Testis (tissue), 3 donors: Measurements from ENCODE around the gene CCDC15. TPM values are rescaled to one million over a fixed set of nuclear protein-coding genes. Genes with fewer than 3 reads are reported as not detected.
A peak's percentile ranks its signal among the peaks of the same experiment; 100 is the strongest.

Source experiments
- DNase-seq: peaks from one replicate; pipeline ENCODE4 v3.0.0-alpha.2; 2019
- H3K27ac ChIP-seq, 2 donors: fragments of 200-600 bp; sonication (generic); one replicate each; pipeline ENCODE4 v1.5.1; 2019
- H3K27me3 ChIP-seq: fragments of 200-600 bp; sonication (generic); one replicate; pipeline ENCODE4 v1.5.1; 2019
- H3K36me3 ChIP-seq: fragments of 200-600 bp; sonication (generic); one replicate; pipeline ENCODE4 v1.5.1; 2017; ENCODE audit warnings: low read depth; ENCODE audit errors: missing control alignments
- H3K4me1 ChIP-seq: fragments of 200-600 bp; sonication (generic); one replicate; pipeline ENCODE4 v1.5.1; 2019
- H3K4me3 ChIP-seq, 2 donors: fragments of 200-600 bp; sonication (generic); one replicate each; pipeline ENCODE4 v1.5.1; 2017 to 2019
- H3K9me3 ChIP-seq: fragments of 200-600 bp; sonication (generic); one replicate; pipeline ENCODE4 v1.5.1; 2017
- POLR2A ChIP-seq: fragments of 450-650 bp; IDR thresholded peaks from one replicate; pipeline ENCODE4 v1.6.1; 2017; ENCODE audit warnings: antibody characterized with exemption, mild to moderate bottlenecking, moderate library complexity
- WGBS, 2 donors: methylation state at CpG; one replicate each; pipeline ENCODE4 v1.1.5; 2018; 5-methylcytosine and 5-hydroxymethylcytosine counted together
- intact Hi-C: fragments of 100-400 bp; cut with DNase I; formaldehyde crosslinking; loops from one replicate; pipeline ENCODE4 v1.15.1; 2023; ENCODE audit warnings: low total_unique reads
- polyA plus RNA-seq: library from polyadenylated mRNA; stranded (reverse); fragments of 350-450 nt; fragmentation: Illumina TruSeq; extraction: RNeasy Lipid Tissue Mini Kit (QIAGEN cat#74804); gene quantifications from one replicate; pipeline ENCODE4 v1.2.3, GENCODE V29; 2014; ENCODE audit warnings: low read depth, low replicate concordance; ENCODE audit not compliant: insufficient read depth
- total RNA-seq, 2 donors: library from RNA; depleted of rRNA; stranded (reverse); fragments of >200 nt; gene quantifications; one replicate each; pipeline ENCODE4 v1.2.3, GENCODE V29; 2016
- TF ChIP-seq, protein P1 (sequence below), 3 experiments: fragments of 450-650 bp in 2 of 3; fragments of 200-600 bp in 1 of 3; sonication (generic) in 1 of 3; IDR thresholded peaks; one replicate each; pipeline ENCODE4 v1.5.1; 2016 to 2019; ENCODE audit warnings: antibody characterized with exemption in 3 of 3, mild to moderate bottlenecking in 2 of 3, moderate library complexity in 1 of 3

Gene CCDC15
- total and polyA plus RNA-seq, 3 donors from 2014 or later, result 8.0 to 15.1 (median 14.9) TPM

DNA sequence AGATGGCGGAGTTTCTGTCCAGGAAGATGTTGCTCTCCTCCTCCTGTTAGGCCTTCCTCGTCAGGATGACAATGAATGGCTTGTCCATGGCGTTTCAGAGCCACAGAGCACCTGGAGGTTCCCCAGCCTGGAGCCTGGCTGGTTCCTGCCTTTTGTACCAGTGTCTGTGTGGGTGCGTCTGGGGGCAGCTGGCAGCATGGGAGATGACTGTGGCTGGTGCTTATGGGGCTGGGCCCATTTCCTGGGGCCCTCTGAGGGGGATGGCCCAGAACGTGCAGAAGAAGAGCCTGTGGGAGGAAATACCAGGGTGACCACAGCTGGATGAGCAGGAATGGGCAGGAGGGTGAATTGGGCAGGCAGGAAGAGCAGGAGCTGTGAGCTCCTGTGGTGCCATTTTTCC is 115.8 kb downstream of the CCDC15 start:
- 73 to 84% methylated on average over 5 of the region's 5 CpGs for WGBS, 2 donors
- TF ChIP-seq POLR2A, result no peak
- TF ChIP-seq, protein P1, sequence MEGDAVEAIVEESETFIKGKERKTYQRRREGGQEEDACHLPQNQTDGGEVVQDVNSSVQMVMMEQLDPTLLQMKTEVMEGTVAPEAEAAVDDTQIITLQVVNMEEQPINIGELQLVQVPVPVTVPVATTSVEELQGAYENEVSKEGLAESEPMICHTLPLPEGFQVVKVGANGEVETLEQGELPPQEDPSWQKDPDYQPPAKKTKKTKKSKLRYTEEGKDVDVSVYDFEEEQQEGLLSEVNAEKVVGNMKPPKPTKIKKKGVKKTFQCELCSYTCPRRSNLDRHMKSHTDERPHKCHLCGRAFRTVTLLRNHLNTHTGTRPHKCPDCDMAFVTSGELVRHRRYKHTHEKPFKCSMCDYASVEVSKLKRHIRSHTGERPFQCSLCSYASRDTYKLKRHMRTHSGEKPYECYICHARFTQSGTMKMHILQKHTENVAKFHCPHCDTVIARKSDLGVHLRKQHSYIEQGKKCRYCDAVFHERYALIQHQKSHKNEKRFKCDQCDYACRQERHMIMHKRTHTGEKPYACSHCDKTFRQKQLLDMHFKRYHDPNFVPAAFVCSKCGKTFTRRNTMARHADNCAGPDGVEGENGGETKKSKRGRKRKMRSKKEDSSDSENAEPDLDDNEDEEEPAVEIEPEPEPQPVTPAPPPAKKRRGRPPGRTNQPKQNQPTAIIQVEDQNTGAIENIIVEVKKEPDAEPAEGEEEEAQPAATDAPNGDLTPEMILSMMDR (IDR thresholded peaks at IDR 0.05), result no peak
- H3K4me1 ChIP-seq, result no peaks in the 10 kb centered on the region

GRCh38 chr11:125070699-125071254 is 116.8 kb downstream of the CCDC15 start:
- Histone ChIP-seq H3K4me1 (no peaks in the 10 kb centered on the region), H3K27me3 (no peaks in the 10 kb centered on the region), H3K36me3 (no peaks in the 10 kb centered on the region), H3K9me3 (no peaks in the 10 kb centered on the region), H3K4me3 (no peak overlapping the region), H3K27ac (no peak overlapping the region)
- TF ChIP-seq POLR2A, result no peak
- TF ChIP-seq, protein P1 (IDR thresholded peaks at IDR 0.05), result no peak
- intact Hi-C loops, result no loop called here
- 69 to 76% methylated on average over 7 of the region's 7 CpGs for WGBS, 2 donors
- DNase-seq, result peak; percentile 51

More for the DNA sequence above, 115.8 kb downstream of the CCDC15 start:
- no peaks in the 10 kb centered on the region for H3K36me3 ChIP-seq
- intact Hi-C loops, result no loop called here
- no peak overlapping the region for H3K27ac ChIP-seq
- no peaks in the 10 kb centered on the region for H3K9me3 ChIP-seq
- no peak overlapping the region for H3K4me3 ChIP-seq
- DNase-seq, result no peak
- no peaks in the 10 kb centered on the region for H3K27me3 ChIP-seq

- H3K27ac ChIP-seq, result no peak overlapping the region
- H3K27me3 ChIP-seq, result no peaks in the 10 kb centered on the region
- H3K4me3 ChIP-seq, result no peak overlapping the region
- WGBS, 2 donors, result 40 to 55% methylated on average over 5 of the region's 5 CpGs
- DNase-seq, result no peak
- H3K36me3 ChIP-seq, result no peaks in the 10 kb centered on the region
- H3K9me3 ChIP-seq, result no peaks in the 10 kb centered on the region
- TF ChIP-seq, protein P1 (IDR thresholded peaks at IDR 0.05), result no peak
- no peak for TF ChIP-seq POLR2A
- no peaks in the 10 kb centered on the region for H3K4me1 ChIP-seq
- intact Hi-C loops, result no loop called here
These were observed 117.4 kb downstream of the CCDC15 start for GRCh38 chr11:125071435-125071834.

DNA sequence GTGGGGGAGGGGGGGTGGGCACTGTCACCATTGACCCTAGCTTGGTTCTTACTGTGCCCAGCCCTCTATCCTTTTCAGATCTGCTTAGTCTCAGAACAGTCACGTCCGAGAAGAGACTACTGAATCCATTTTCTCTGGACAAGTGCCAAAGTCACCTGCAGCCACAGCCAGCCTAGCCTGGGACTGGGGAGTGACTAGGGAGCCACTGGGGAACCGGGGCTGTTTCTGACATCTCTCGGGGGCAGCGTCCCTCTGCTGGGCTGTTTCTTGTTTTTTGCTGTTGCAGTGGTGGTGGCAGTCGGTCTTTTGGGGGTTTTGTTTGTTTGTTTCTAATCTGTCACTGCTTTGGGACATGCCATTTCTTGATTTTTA is 117.8 kb downstream of the CCDC15 start:
- no peaks in the 10 kb centered on the region for H3K36me3 ChIP-seq
- no peaks in the 10 kb centered on the region for H3K27me3 ChIP-seq
- TF ChIP-seq POLR2A, result no peak
- TF ChIP-seq, protein P1 (IDR thresholded peaks at IDR 0.05), result no peak
- intact Hi-C loops, result no loop called here
- H3K4me1 ChIP-seq, result no peaks in the 10 kb centered on the region
- no peak overlapping the region for H3K27ac ChIP-seq
- no peak for DNase-seq
- 80 to 83% methylated on average over 6 of the region's 6 CpGs for WGBS, 2 donors
- no peak overlapping the region for H3K4me3 ChIP-seq
- no peaks in the 10 kb centered on the region for H3K9me3 ChIP-seq
